Skeletal muscle satellite cell (primary cell): ENCODE data around the gene ZNRF3.

Experiments
- H3K27me3 ChIP-seq: 2 replicates; pipeline ENCODE4 v1.7.0; 2013; ENCODE audit warnings: low read length; ENCODE audit not compliant: control insufficient read depth, insufficient read depth
- H3K36me3 ChIP-seq: 2 replicates; pipeline ENCODE4 v1.7.0; 2013; ENCODE audit warnings: mild to moderate bottlenecking, control low read depth, low read length; ENCODE audit not compliant: insufficient read depth
- H3K4me1 ChIP-seq: 2 replicates; pipeline ENCODE4 v1.7.0; 2013; ENCODE audit warnings: low read length; ENCODE audit not compliant: control insufficient read depth, insufficient read depth
- H3K4me2 ChIP-seq: 2 replicates; pipeline ENCODE4 v1.7.0; 2013; ENCODE audit warnings: mild to moderate bottlenecking, low read length
- H3K4me3 ChIP-seq: 2 replicates; pipeline ENCODE4 v1.7.0; 2013; ENCODE audit warnings: low read length
- H3K9ac ChIP-seq: 2 replicates; pipeline ENCODE4 v1.7.0; 2013; ENCODE audit warnings: mild to moderate bottlenecking, low read depth, low read length, moderate library complexity
- H3K9me3 ChIP-seq: replicated peaks from 2 replicates; pipeline ENCODE4 v1.7.0; 2013; ENCODE audit warnings: mild to moderate bottlenecking, control low read depth, low read length

Gene ZNRF3

DNA sequence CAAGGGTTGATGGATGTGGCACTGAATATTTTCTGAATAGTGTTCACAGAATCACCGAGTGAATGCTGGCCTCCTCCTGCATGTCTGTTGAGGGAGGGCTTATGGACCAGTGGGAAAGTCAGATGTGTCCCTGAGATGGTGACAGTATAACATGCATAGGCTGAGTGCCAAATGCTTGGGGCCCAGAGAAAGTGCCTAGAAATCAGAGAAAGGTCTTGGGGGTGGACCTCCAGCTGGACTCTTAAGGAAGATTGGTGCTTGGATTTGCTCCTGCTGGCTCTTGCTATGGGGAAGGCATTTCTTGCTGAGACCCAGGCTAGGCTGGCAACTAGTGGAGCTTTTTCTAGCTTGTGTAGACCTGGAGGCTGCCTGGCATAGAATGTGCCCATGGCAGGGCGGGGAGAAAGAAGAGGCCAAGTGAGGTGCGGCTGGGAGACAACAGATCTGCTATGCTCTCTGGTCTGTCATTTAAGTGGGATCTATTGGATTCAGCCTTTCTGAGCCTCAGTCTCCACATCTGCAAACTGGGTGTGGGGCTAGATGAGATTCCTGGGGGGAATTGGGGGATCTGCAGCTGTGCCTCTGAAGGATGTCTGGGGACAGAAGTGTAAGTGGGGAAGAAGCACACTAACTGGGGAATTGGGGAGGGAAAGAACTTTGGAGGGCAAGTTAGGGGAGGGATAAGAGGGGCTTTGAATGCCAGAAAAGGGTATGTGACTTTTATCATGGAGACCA, 27.4 kb downstream of the ZNRF3 start:
- no peak overlapping the region for H3K4me2 ChIP-seq
- no peaks in the 10 kb centered on the region for H3K36me3 ChIP-seq
- H3K27me3 ChIP-seq, result no peaks in the 10 kb centered on the region
- no peak overlapping the region for H3K9ac ChIP-seq
- no peak overlapping the region for H3K4me3 ChIP-seq
- peaks cover 18% of the 10 kb centered on the region for H3K4me1 ChIP-seq
- no peaks in the 10 kb centered on the region for H3K9me3 ChIP-seq

DNA sequence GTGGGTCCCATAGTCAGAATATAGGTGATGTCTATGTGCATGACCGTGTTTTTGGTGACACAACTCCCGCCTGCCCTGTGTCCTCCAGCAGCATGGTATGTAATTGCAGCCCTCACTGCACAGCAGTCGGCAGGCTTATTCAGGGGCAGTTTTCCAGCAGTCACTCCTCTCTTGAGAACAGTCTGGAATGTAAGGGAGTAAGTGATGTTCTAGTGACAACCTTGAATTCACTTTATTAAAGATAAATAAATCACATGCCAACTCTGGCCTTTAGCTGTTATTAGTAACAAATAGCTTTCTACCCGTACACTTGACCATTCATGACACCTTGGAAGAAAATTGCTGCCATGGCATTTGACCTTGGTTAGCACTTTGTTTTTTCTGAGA, 27.9 kb downstream of the ZNRF3 start:
- Histone ChIP-seq H3K4me3 (no peak overlapping the region), H3K27me3 (no peaks in the 10 kb centered on the region), H3K9ac (no peak overlapping the region), H3K4me1 (peaks cover 18% of the 10 kb centered on the region), H3K9me3 (no peaks in the 10 kb centered on the region), H3K36me3 (no peaks in the 10 kb centered on the region), H3K4me2 (no peak overlapping the region)

DNA sequence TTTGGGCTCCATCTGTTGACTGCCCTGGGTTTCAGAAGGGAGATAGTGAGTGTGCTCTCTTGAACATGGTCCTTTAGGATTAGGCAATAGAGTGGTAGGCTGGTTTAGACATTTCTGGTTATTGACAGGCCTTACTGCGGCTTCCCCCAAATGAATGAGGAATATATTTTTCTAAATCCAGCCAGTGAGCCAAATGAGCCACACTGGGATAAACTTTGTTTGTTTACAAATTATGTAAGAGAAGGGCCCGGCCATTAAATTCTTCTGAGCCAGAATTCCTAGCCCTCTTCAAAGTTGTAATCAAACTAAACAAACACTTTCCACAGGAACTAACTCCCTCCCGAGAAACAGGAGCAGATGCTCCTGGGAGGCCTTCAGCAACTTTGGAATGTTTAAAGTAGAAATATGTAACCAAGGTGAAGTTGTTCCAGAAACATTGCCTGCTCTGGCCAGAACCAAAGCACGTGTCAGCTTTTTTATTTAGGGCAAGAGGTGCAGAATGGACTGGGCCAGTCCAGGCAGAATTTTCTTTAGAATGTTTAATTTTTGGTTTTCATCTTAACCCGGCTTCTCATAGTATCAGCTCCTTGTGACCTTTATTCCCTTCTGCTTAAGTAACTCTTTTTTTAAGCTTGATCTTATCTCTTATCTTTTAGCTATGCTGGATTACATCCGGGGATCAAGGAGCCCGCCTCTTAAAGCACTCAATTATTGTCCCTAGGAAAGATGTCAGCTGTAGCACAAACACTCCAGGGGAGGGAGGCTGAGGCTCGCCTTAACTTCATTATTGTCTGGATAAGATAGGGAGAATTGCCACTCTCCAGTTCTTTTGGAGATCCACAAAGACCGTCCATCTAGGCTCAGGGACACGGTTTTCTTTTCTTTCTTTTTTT, 28.7 kb downstream of the ZNRF3 start:
- H3K4me3 ChIP-seq, result no peak overlapping the region
- no peaks in the 10 kb centered on the region for H3K36me3 ChIP-seq
- H3K4me1 ChIP-seq, result peaks cover 18% of the 10 kb centered on the region
- H3K9me3 ChIP-seq, result no peaks in the 10 kb centered on the region
- no peak overlapping the region for H3K4me2 ChIP-seq
- no peak overlapping the region for H3K9ac ChIP-seq
- H3K27me3 ChIP-seq, result no peaks in the 10 kb centered on the region

DNA sequence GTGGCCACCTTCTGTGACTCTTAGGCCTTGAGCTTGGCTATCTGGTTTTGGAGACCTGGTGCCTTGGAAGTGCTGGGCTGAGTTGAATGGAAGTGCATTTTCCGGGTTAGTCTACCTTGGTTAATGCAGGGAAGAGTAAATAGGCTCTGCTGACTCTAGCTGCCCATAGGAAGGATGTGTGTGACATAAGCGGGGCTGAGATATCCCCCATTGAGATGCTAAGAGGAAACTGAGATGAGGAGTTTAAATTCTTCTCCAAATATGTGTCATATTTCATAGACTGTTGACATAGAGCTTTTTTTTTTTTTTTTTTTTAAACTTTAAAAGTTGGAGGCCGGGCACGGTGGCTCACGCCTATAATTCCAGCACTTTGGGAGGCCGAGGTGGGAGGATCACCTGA, 30.8 kb downstream of the ZNRF3 start:
- Histone ChIP-seq H3K36me3 (no peaks in the 10 kb centered on the region), H3K4me3 (no peak overlapping the region), H3K4me2 (no peak overlapping the region), H3K9ac (no peak overlapping the region), H3K9me3 (no peaks in the 10 kb centered on the region), H3K4me1 (peaks cover 23% of the 10 kb centered on the region), H3K27me3 (no peaks in the 10 kb centered on the region)

DNA sequence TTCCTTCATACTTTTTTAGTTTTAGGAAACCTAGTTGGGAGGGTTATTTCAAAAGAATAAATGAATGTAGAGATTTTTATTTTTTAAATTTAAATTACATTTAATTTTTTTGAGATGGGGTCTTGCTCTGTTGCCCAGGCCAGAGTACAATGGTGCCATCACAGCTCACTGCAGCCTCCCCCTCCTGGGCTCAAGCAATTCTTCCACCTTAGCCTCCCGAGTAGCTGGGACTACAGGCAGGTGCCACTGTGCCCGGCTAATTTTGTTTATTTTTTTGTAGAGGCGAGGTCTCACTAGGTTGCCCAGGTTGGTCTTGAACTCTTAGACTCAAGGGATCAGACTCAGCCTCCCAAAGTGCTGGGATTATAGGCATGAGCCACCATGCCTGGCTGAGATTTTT, 32.6 kb downstream of the ZNRF3 start:
- Histone ChIP-seq H3K4me2 (no peak overlapping the region), H3K9me3 (no peaks in the 10 kb centered on the region), H3K36me3 (no peaks in the 10 kb centered on the region), H3K4me1 (peaks cover 20% of the 10 kb centered on the region), H3K27me3 (no peaks in the 10 kb centered on the region), H3K9ac (no peak overlapping the region), H3K4me3 (no peak overlapping the region)

DNA sequence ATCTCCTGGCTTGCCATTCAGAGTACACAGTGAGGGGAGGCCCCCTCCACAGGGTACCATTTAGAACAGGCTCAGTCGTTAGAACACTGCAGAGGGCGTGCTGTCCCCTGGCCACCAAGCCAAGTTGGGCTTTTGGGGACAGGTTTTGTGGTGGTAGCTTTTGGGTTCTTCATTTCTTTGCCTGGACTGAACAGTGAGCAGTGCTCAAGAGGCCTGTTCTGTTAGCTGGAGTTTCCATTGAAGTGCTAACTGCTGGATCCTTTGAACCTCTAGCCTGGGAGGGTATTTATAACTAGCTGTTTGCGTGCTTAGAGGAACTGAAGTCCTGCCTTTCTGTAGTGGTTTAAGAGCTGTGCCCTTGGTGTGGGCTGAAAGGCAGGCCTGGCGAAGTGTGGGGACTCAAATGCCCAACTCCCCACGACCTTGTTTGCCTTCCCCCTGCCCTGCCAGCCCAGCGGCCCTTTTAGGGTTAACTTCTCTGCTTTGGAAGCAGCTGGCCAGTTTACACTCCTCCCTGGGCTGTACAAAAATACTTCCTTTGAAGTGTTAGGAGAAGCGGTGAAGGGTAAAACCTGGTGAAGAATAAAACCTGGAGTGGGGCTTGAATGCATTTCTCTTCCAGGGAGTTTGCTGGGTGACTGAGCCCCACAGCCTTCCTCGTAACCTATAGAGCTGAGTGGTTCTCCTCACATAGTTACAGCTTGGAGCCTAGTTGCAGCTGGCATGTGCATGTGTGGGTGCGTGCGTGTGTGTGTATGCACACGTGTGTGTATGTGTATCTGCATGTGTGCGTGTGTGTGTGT, 34.6 kb downstream of the ZNRF3 start:
- no peaks in the 10 kb centered on the region for H3K27me3 ChIP-seq
- no peaks in the 10 kb centered on the region for H3K9me3 ChIP-seq
- H3K4me3 ChIP-seq, result no peak overlapping the region
- no peak overlapping the region for H3K4me2 ChIP-seq
- no peak overlapping the region for H3K9ac ChIP-seq
- peaks cover 9% of the 10 kb centered on the region for H3K4me1 ChIP-seq
- no peaks in the 10 kb centered on the region for H3K36me3 ChIP-seq

DNA sequence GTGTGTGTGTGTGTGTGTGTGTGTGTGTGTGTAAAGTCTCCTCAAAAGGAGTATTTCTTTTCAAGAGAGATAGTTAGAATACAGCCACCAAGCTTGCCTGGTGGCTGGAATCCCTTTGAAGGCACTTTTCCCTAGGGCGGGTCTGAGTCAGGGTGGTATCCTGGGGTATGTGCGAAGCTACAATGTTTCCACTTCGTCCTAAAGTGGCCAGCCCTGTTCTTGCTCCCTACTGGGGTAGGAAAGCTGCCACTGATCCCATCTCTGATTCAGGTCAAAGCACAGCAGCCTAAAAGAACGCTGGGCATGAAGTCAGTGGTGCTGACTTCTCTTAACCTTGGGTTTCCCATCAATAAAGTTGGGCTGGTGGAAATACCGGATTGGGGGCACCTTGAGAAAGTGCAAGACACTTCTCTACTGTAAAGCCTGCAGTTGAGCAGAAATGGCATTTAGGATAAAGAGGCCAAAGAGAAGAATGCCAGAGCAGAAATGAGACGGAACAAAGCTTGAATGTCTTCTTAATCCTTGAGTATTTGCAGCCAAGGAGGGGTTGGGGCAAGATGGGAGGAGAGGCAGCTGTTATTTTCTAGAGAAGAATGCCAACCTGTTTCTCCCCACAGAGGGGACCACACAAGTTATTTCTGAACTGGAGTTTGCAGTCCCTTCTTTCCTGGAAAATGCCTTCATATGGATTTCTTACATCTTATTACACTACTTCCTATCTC, 35.3 kb downstream of the ZNRF3 start:
- Histone ChIP-seq H3K9ac (no peak overlapping the region), H3K9me3 (no peaks in the 10 kb centered on the region), H3K4me2 (no peak overlapping the region), H3K4me1 (peaks cover 9% of the 10 kb centered on the region), H3K27me3 (no peaks in the 10 kb centered on the region), H3K36me3 (no peaks in the 10 kb centered on the region), H3K4me3 (no peak overlapping the region)

DNA sequence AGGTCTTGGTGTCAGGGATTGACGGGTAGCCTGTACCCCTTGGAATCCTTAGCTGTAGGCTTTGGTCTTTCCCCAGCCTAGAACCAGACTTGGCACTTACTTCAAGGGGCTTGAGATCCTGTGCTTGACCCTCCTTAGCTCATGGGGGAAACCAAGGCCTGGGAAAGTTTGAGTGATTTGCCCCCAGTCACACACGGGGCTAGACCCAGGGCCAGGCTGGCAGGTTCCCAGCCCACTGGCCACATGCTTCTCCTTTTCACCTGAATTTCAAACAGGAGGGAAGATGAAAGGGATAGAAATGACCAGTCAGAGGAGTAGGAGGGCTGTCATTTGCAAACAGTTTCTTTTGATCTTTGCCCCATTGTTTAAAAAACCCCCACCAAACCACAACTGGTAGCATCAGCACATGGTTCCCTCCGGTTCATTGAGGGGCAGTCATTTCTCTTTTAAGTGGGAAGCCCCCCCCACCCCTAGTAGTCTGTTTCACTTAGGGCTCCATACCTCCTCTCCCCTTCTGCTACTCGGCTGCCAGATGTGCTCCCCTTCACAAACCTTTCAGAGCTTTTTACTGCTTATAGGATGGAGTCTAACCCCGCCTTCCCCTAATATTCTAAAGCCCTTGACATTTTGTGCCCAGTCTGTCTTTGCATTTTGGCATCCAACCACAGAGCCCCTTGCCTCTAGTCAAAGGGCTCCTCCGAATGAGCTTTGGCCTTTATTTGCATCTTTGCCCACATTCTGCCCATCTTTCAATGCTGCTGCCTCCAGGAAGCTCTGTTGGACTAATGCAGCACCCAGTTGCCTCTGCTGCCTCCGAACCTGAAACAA, 37.6 kb downstream of the ZNRF3 start:
- H3K9me3 ChIP-seq, result no peaks in the 10 kb centered on the region
- no peak overlapping the region for H3K9ac ChIP-seq
- no peaks in the 10 kb centered on the region for H3K36me3 ChIP-seq
- no peak overlapping the region for H3K4me3 ChIP-seq
- no peaks in the 10 kb centered on the region for H3K27me3 ChIP-seq
- H3K4me1 ChIP-seq, result peaks cover 9% of the 10 kb centered on the region
- H3K4me2 ChIP-seq, result no peak overlapping the region

DNA sequence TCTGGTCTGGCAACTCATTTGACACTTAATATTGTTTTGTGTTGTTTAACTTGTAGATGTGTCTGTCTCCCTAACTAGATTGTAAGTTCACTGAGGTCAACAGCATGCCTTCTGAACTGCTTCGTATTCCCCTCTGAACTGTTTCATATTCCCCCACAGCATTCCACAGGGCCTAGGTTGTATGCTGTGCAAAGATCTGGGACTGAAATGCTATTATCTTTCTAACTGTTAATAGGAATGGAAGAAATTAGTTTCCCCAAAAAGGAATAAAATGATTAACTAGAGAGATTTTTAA, 38.2 kb downstream of the ZNRF3 start:
- no peak overlapping the region for H3K4me2 ChIP-seq
- H3K9ac ChIP-seq, result no peak overlapping the region
- H3K27me3 ChIP-seq, result no peaks in the 10 kb centered on the region
- peaks cover 9% of the 10 kb centered on the region for H3K4me1 ChIP-seq
- no peak overlapping the region for H3K4me3 ChIP-seq
- H3K9me3 ChIP-seq, result no peaks in the 10 kb centered on the region
- H3K36me3 ChIP-seq, result no peaks in the 10 kb centered on the region

DNA sequence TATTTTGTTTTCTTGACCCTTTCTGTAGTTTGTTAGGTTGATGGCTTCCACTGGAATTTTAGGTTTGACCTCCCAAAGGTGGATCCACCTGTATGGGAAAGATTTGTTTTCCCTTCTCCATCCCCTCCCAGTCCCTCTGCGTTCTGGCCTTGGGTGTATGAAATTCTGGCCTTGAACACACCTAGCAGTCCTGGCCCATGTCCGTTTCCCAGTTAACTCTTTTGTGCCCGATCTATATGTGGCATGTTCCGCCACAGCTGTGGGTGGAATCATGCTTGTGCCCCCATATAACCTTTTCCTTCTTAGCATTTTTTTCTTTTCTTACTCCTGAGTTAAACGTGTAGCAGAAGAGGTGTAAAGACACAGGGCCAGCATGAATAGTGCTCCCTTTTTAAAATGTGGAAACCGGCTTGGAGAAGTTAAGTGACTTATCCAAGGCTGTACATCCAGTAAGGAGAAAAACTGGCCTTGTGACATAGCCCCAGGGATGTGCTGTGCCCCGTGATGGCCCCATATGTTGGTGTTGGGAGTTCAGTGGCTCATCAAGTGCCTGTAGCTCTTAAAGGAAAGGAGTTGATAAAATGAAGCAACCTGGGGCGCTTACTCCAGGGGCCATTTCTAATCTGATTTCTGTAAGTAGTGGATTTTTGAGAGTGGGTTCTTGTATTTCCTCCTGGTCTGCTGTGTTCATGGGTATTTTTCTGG, 39.3 kb downstream of the ZNRF3 start:
- Histone ChIP-seq H3K9ac (no peak overlapping the region), H3K4me3 (no peak overlapping the region), H3K9me3 (no peaks in the 10 kb centered on the region), H3K4me1 (peaks cover 9% of the 10 kb centered on the region), H3K36me3 (no peaks in the 10 kb centered on the region), H3K27me3 (no peaks in the 10 kb centered on the region), H3K4me2 (no peak overlapping the region)
